ENCODE data around the gene EFNA4. TPM values are rescaled to one million over a fixed set of nuclear protein-coding genes. Genes with fewer than 3 reads are reported as not detected.
A peak's percentile ranks its signal among the peaks of the same experiment; 100 is the strongest.

EFNA4 gene
- total and polyA plus RNA-seq, 2 of the 8 experiments (the other 6 are each of a cell fraction or from before 2014, with no cell fraction given): 21.9 to 23.9 TPM

- Histone ChIP-seq H2AK5ac (ENCODE audit: low read depth, low read length) (no peak overlapping the region), H3K27ac (ENCODE audit: low read depth, low read length) (no peak overlapping the region), H4K91ac (replicated peaks; ENCODE audit: insufficient read length, low read length) (no peak overlapping the region), H3K27me3 (replicated peaks in 1 of 4; ENCODE audit: control insufficient read depth in 3 of 4, extremely low read depth in 1 of 4, insufficient read depth in 3 of 4, low read length in 3 of 4) (peaks cover 49 to 67% (median 64%) of the 10 kb centered on the region in 4 experiments), H3K36me3 (ENCODE audit: control insufficient read depth in 2 of 4, insufficient read depth in 4 of 4, low read length in 3 of 4) (no peaks in the 10 kb centered on the region), H3K4me3 (ENCODE audit: extremely low read depth in 1 of 4, insufficient read depth in 2 of 4, low read depth in 3 of 4, low read length in 4 of 4) (peak overlapping the region; percentile 57 to 77 (median 64)), H3K56ac (replicated peaks; ENCODE audit: insufficient read length, low read depth, low read length) (peak overlapping the region; percentile 37), H3K14ac (ENCODE audit: insufficient read length) (no peak overlapping the region), H3K79me2 (ENCODE audit: control insufficient read depth in 1 of 2, insufficient read depth in 2 of 2, low read length in 2 of 2) (no peaks in the 10 kb centered on the region), H3K9ac (replicated peaks in 1 of 4; ENCODE audit: extremely low read depth in 1 of 4, low read depth in 3 of 4, low read length in 3 of 4) (no peak overlapping the region), H2BK12ac (ENCODE audit: low read depth, low read length) (0 out of 2 replicates have a peak overlapping the region, but pooled peaks have one; percentile 19), H2BK20ac (ENCODE audit: low read length) (no peak overlapping the region), H3K4me2 (ENCODE audit: insufficient read depth in 1 of 2, low read depth in 2 of 2, low read length in 2 of 2) (peak overlapping the region; percentile 93 to 95), H3K18ac (ENCODE audit: extremely low read depth, low read length) (peak overlapping the region; percentile 93), H4K8ac (ENCODE audit: extremely low read depth, insufficient read depth, low read length) (peak overlapping the region; percentile 61), H3K9me3 (ENCODE audit: insufficient read depth in 2 of 2, low read depth in 1 of 2, low read length in 1 of 2) (no peaks in the 10 kb centered on the region), H3K79me1 (ENCODE audit: low read depth, low read length) (no peaks in the 10 kb centered on the region), H2BK15ac (ENCODE audit: low read length) (no peak overlapping the region), H2BK5ac (ENCODE audit: low read depth, low read length) (no peak overlapping the region; the same call in 1 of the 2 replicates), H3K4ac (replicated peaks; ENCODE audit: insufficient read length, low read depth, low read length) (no peak overlapping the region), H4K5ac (ENCODE audit: insufficient read length, low read depth, low read length) (peak overlapping the region; percentile 65), H3K23ac (ENCODE audit: insufficient read length) (no peak overlapping the region), H2AFZ (ENCODE audit: low read length) (no peak overlapping the region), H4K20me1 (replicated peaks in 1 of 2; ENCODE audit: control insufficient read depth in 1 of 2, insufficient read depth in 2 of 2, low read length in 2 of 2) (peaks cover 0 to 16% of the 10 kb centered on the region in 2 experiments), H3K23me2 (ENCODE audit: low read depth, low read length) (peaks cover 18% of the 10 kb centered on the region; the same call in 1 of the 2 replicates), H3K4me1 (replicated peaks in 1 of 4; ENCODE audit: control insufficient read depth in 3 of 4, insufficient read depth in 4 of 4, low read length in 3 of 4) (peaks cover 0 to 42% (median 20%) of the 10 kb centered on the region in 4 experiments; a peak in 6 of 7 replicates), H2BK120ac (replicated peaks; ENCODE audit: low read depth, low read length) (no peak overlapping the region)
- FAIRE-seq: no peak
- CTCF ChIA-PET (ENCODE audit: partially characterized antibody): interaction anchor here (0.8 to 33.9 kb wide), 5 partner anchors 10 to 92 kb away, joined by 3 to 907 read pairs (median 5); partner anchors contain the start of genes ADAM15 and EFNA4
- POLR2A ChIA-PET (ENCODE audit: partially characterized antibody): interaction anchor here (0.7 to 2.6 kb wide), 17 partner anchors 10 to 210 kb away, joined by 3 to 21 read pairs (median 3); partner anchors contain the start of genes ADAM15, EFNA4, KCNN3 and KRTCAP2
- peak in 1 of 2 experiments; percentile 93 for DNase-seq (ENCODE audit: low read depth in 1 of 2, low spot score in 2 of 2)
- whole genome bisulfite sequencing, 2 experiments (ENCODE audit: extremely low coverage in 1 of 2, insufficient coverage in 1 of 2, insufficient read length in 1 of 2, insufficient replicate concordance in 2 of 2, low coverage in 1 of 2, low lambda C conversion rate in 2 of 2, missing lambda C conversion rate in 1 of 2): 6% methylated on average over 24 of the region's 71 CpGs; no CpG with 5 or more reads in 1 of the 2 experiments
- 0 out of 4 replicates have a peak, but pooled peaks of 1 of the 2 experiments have one; percentile 32 for TF ChIP-seq HDAC2 (IDR thresholded peaks at IDR 0.05; ENCODE audit: borderline replicate concordance in 1 of 2, low read depth in 2 of 2, low read length in 2 of 2)
- TF ChIP-seq KDM4A (IDR thresholded peaks at IDR 0.05; ENCODE audit: low read depth, low read length, severe bottlenecking): peak; percentile 18
- no peak for TF ChIP-seq RNF2 (IDR thresholded peaks at IDR 0.05; ENCODE audit: borderline replicate concordance, low read depth, low read length, missing control alignments, poor library complexity, severe bottlenecking)
- TF ChIP-seq SIN3A (conservative IDR thresholded peaks at IDR 0.05 in 1 of 2, IDR thresholded peaks at IDR 0.05 in 1 of 2; ENCODE audit: low read depth in 1 of 2, low read length in 2 of 2): peak; percentile 82 to 87; a peak in 3 of 4 replicates
- TF ChIP-seq TAF1 (IDR thresholded peaks at IDR 0.05; ENCODE audit: low read depth, low read length): peak; percentile 7; the same call in 1 of the 2 replicates
- peak; percentile 90 for TF ChIP-seq E2F6 (IDR thresholded peaks at IDR 0.05)
- TF ChIP-seq BCL11A (IDR thresholded peaks at IDR 0.05; ENCODE audit: low read depth in 2 of 2, low read length in 2 of 2): no peak
- TF ChIP-seq NANOG (IDR thresholded peaks at IDR 0.05; ENCODE audit: insufficient read depth, low read depth, low read length, poor library complexity, severe bottlenecking): no peak
Measured at GRCh38 chr1:155080312-155081228, 17.0 kb downstream of the EFNA4 start.

Data from H1 (cell line).